ENCODE results near the gene TBX4.
"Not testable (repeated sequence)": the region's sequence is repeated elsewhere in the genome, so short reads cannot be mapped to it uniquely, and the experiment has no call there.

TBX4 gene

DNA sequence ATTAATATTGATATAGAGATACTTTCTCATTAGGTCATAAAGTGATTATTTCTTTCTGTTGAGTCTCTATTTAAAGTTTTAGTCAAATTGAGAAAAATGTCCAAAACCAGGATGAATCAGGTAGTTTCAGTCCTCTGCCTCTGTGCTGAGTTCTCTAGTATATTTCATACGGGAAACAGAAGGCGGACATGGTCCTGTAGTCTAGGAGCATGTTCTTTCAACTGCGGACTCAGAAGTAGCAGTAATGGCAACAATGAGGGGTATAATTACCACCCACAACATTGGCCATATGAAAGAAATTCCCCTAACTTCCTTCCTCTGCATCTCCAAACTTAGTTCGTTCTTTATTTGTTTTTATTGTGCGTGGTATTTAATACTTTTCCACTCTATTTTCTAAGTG is 50.1 kb downstream of the TBX4 start:
- no peak for DNase-seq

DNA sequence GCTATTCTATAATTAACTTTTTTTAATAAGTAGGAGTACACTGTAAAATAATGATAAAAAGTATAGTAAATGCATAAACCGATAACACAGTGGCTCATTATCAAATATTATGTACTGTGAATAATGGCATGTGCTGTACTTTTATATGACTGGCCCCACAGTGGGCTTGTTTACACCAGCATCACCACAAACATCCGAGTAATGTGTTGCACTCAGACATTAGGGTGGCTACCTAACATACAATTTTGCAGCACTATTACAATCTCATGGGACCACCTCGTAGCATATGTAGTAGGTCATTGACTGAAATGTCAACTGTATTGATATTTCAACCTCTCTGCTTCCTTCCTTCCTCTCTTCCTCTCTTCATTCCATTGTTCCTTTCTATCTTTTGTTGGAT is 51.7 kb downstream of the TBX4 start:
- DNase-seq: no peak

DNA sequence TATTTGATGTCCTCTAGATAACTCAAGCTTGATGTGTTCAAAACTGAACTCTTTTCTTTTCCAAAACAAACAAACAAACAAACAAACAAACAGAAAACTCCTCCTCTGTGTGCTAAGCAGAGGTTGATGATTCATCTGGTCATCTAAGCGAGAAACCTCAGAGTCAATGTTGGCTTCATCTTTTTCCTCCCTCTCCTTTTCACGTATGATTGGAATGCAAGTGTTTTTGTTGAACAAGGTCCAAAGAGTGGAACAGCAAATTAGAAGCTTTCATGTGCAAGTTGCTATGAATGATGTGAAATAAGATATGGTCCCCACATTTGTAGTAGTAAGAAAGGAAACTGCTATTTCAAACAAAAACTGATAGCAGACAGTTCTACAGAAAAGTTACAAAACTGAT is 52.5 kb downstream of the TBX4 start:
- no peak for DNase-seq

DNA sequence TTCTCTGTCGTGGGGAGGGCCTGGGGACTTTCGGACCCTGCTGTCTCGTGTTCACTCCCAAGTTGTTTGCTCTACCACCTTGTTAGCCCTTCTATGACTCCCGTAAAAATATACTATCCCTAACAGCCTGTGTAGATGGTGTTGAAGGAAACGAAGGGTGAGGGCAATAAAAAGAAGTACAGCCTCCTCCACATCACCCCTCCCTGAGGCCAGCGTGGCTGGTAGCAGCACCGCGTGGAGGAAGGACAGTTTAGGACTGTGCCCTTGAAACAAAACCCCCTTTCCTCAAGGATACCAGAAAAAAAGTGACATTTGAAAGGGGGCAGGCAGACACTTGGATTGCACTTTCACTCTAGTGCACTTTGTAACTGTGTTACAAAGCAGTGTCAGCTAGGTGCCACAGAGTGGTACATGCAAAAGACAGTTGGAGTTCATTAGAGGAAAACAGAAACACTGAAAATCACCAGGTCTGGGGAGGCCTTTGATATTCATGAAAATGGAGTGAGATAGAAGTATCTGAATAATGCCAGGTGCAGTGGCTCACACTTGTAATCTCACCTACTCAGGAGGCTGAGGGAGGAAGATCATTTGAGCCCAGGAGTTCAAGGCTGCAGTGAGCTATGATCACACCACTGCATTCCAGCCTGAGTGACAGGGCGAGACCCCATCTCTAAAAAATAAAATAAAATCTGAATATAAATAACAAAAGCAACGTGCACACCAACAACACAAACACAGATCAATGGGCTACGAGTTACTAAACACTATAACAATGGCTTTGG is 53.8 kb downstream of the TBX4 start:
- DNase-seq: no peak

DNA sequence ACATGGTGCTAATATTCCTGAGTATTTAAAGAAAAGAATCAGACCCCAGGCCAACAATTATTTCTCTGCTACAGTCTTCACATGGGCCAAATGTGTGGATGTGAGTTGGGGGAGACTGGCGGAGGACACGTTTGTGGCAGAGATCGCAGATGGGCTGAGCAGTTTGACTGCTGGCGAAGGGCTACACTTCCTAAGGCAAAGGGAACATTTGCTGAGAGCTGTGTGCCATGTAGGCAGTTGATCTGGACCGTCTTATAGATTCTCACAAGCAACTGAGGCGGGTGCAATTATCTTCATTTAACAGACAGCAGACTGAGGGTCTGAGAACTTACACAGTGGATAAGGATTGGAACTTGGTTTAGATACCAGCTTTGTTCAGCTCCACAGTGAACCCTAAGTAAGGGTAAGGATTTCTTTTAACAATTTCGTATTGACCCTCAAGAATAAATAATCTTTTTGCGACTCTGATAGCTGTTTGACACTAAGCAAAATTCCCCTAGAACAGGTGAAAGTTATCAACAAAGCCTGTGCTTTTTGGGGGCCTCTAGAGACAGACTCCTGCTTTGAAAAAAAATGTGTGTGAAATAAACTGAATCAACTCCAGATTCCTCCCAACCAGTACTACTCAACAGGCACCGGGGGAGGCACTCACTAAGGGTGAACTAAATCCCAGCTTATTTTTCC is 55.3 kb downstream of the TBX4 start:
- DNase-seq: no peak

DNA sequence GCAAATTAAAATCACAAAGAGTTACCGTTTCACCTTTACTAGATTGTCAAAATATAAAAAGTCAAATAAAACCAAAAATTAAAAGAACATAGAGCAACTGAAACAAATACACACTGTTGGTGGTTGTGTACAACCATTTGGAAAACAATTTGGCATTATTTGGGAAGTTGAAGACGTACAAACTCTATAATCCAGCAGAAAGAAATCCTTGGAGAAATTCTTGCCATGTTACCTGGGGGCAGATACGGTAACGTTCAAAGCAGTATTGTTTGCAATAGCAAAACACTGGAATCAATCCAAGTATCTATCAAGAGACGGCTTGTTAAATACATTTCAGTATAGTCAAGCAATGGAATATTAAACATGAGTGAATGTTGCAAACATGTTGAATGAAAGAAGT is 56.7 kb downstream of the TBX4 start:
- no peak for DNase-seq

DNA sequence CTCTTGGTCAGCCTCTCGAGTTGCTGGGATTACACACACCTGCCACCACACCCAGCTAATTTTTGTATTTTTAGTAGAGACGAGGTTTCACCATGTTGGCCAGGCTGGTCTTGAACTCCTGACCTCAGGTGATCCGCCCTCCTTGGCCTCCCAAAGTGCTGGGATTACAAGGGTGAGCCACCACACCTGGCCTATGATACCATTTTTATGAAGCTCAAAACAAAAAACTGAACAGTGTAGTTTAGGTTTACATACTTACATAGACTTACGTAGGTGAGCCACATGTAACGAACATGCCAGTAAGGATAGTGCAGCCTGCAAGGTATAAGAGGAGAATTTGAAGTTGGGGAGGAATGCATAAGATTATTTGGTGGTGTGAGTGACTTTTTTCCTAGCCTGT is 57.2 kb downstream of the TBX4 start:
- not testable (repeated sequence) for DNase-seq

DNA sequence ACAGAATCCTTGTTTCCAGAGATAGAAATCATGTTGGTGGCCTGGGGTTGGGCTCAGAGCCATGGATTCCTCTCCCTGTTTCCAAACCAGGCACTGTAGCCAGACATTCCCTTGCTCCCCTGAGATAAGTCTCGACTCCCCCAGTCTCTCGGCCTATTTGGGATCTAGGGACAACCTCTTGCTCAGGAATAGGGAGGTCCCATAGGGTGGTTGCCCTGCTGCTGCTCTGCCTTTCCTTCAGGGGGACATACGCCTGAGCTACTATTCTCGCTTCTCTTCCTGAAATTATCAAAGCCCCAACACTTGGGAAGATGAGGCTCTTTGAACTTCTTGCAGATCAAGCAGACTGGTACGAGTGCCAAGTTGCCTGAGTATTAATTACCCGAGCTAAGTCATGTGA is 58.0 kb downstream of the TBX4 start:
- no peak for DNase-seq

DNA sequence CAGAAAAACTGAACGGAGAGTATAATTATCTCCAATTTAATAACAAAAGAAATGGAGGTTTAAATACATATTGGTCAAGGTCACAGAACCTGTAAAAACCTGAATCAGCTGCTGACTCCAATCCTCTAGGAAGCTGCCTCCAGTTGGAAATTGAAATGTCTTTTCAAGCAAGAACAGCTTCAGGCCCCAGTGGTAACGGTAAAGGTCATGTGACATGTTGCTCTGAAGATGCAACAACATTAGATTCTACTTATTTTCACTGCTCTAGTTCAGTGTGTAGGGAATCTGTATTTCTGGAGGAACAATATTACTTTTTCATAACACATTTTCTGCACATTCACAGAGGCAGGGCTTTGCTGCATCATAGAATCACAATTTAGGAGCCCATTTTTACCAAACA is 58.8 kb downstream of the TBX4 start:
- DNase-seq: no peak

DNA sequence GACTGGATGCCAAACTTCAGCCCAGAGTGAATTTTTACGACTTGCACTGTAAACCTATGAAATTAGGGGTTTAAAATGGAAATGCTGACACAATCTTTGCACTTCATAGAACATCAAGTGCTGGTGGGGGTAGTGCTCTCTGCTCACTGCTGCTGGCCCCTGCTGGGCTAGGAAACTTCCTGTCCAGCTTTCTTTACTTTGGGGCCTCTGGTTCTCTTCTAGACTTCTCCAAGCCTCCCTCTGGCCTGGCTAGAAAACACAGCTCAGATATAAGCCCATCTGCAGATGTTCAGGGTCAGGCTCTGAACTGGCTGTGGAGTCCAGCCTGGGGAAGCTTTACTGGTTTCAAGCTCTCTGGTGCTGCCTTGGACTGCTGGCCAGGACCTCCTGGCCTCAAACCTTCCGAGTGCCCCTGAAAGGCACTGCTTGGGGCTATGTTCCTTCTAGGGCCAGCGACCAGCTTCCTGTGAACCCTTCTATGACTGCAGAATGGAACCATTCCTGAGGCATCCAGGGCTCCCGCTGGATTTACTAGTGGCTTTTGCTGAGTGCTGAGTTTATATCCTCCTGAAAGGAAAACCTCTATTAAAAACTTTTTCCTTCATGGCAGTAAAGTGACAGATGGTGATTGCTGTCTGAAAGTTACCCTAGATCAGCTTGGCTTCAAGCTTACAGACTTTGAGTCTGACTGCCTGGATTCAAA is 59.4 kb downstream of the TBX4 start:
- DNase-seq: no peak

DNA sequence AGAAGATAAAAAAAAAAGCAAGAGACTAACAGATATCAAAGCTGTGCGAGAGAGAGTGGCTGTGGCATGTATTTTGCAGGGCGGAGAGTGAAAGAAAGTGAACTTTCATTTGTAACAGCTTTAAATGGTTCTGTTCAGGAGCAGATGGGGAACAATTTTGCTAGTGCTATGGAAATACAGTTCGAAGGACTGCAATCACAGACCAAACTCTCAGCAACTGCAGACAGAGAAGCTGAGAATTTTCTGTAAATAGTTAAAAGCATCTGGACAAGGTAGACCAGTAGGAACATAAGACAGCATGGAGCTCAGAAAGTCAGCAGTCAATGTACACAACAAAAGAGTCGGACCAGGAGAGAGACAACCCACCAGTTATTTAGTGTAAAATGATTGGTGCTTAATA is 62.3 kb downstream of the TBX4 start:
- DNase-seq: no peak

DNA sequence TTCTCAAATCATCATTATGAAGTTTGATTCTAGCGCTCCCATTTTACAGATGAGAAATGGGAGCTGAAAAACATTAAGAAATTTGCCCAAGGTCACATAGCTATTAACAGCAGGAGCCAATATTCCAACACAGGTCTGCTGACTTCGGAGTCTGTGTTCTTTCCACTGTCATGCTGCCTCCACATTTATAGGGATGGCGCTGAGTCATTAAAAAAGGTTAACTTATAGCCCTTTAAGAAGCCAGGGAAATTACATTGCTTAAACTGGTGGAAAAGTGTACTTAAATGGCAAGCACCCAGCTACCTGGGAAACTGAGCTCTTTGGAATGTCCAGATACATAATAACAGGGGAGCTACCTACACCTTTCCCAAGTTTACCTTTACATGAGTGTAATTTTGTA is 65.0 kb downstream of the TBX4 start:
- no peak for DNase-seq

DNA sequence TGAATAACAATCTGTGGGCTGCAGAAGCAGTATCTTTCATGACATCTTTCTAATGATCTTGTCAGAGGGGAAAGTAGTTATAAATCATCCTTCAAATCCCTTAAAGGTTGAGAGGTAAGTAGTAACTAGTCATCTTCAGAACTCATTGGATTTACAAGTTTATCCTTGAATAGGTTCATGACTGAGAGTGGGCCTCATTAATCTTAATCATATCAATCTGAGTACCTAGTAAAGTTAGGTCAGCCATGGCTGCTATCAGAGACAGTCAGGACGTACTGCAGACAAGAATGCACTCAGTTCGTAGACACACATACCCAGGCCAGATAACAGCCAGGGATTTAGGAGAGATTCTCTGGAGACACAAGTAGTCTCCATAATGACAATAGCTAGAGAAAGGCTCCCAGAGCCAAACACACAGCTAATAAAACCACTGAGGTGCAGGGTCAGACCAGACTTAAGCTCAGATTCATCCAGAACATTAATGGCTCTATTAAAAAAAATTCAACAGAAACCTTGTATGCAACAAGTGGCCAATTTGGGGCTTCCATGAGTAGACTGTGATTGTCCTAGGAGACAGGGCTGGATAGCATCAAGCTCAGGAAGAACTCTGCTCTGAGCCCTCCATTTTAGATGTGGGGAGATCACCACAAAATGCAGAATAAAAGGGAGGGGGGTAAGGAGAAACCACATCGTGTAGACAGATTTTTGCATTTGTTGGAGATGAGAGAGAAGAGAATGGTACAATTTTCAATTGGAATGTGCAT is 65.8 kb downstream of the TBX4 start:
- DNase-seq: no peak

DNA sequence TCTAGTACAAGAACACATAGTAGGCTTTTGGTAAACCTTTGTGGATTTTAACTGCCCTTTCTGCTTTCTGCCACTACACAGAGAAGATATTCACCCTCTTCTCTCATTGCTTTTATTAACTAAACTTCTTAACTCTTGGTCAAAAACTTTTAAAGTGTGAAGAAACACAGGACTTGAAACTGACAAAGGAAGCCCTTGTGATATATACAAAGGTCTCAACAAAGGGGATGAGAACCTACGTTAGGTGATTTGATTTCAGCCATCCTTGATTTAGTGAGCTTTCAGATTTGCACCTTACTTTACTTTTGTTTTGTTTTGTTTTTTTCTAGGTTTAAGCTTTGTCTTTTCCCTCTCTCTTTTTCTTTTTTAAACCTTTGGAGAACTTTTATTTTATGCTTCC is 66.9 kb downstream of the TBX4 start:
- DNase-seq: no peak

DNA sequence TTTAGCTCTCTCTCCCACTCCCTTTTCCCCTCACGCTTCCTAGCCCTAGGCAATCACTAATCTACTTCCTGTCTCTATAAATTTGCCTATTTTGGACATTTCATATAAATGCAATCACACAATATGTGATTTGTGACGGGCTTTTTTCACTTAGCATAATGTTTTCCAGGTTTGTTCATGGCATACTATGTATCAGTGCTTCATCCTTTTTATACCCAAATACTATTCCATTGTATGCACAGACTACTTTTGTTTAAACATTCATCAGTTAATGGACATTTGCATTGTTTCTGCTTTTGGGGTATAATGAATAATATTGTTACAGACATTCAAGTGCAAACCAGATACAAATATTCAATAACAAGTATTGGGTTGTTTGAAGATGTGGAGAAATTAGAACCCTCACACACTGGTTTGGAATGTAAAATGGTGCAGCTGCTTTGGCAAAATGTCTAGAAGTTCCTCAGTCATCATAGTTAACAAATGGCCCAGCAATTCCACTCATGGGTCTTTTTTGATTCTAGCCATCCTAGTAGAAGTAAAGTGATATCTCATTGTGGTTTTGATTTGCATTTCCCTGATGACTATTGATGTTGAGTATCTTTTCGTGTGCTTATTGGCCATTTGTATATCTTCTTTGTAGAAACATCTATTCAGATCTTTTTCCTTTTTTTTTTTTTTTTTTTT is 67.7 kb downstream of the TBX4 start:
- no peak for DNase-seq

DNA sequence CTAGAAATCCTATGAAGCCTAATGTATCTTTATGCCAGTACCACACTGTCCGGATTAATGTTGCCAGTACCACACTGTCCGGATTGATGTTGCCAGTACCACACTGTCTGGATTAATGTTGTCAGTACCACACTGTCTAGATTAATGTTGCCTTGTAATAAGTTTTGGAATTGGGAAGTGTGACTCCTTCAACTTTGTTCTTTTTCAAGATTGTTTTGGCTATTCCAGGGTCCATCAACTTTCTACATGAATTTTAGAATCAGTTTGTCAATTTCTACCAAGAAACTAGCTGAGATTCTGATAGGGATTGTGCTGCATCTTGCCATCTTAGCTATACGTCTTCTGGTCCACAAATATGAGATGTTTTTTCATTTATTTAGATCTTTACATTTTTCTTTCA is 68.7 kb downstream of the TBX4 start:
- no peak for DNase-seq

DNA sequence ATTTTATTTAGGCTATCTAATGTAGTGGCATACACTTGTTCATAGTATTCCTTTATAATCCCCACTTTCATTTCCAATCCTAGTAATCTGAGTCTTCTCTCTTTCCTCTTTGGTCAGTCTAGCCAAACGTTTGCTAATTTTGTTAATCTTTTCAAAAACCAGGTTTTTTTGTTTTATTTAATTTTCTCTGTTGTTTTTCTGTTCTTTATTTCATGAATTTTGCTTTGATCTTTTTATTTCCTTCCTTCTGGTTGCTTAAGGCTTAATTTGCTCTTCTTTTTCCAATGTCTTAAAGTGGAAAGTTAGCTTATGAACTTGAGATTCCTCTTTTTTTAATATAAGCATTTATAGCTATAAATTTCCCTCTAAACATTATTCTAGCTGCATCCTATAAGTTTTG is 69.9 kb downstream of the TBX4 start:
- no peak for DNase-seq

DNA sequence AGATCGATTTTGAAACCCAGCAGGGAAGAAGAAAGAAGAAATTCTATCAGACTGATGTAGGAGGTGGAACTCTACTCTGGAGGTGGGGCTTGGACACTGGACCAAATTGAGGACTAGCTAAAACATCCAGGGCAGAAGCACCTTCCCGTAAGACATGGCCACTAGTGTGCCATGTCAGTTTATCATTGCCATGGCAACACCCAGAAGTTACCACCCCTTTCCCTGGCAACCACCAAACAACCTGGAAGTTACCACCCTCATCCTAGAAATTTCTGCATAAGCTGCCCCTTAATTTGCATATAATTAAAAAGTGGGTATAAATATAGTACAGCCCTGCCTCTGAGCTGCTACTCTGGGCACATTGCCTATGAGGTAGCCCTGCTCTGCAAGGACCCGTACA is 72.1 kb downstream of the TBX4 start:
- no peak for DNase-seq

DNA sequence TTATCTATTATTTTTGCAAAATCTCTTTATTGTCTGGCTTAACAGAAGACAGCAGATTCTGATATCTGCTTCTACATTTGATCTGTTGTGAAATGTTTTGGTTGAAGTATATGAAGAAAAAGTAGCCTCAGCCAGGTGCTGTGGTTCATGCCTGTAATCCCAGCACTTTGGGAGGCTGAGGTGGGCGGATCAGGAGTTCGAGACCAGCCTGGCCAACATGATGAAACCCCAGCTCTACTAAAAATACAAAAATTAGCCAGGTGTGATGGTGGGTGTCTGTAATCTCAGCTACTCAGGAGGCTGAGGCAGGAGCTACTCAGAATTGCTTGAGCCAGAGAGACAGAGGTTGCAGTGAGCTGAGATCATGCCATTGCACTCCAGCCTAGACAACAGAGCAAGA is 75.2 kb downstream of the TBX4 start:
- not testable (repeated sequence) for DNase-seq

DNA sequence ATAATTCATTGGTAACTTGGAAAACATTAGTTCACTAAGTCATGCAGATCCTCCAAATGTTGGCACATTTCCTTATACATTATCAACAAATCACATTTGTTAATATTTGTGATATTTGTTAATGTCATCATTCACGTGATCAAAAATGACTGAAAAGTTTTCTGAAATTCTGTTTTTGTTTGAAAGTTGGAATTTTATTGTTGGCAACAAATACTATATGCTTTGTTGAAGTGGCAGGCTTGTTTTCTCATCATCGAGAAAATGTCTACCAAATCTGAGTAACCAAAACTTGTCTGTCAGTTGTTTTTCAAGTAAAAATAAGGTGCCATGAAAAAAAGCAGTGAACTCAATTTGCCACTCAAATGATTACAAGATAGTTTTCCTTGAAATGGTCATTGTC is 75.9 kb downstream of the TBX4 start:
- no peak for DNase-seq

DNA sequence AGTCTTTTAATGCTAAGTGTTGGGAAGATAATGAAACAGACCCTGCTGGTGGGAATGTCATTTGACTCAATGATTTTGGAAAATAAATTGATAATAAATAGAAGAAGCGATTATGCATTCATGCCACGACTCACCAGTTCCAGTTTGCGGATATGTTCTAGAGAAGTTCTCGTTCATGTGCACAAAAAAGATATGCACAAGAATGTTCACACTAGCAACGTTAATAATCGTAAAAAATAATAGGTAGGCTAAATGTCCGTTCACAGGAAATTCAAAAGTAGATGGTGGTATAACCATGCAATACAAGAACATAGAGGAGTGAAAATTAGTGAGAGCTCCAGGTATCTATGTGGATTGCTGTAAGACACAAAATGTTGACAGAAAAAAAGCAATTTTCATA is 79.0 kb downstream of the TBX4 start:
- DNase-seq: no peak

DNA sequence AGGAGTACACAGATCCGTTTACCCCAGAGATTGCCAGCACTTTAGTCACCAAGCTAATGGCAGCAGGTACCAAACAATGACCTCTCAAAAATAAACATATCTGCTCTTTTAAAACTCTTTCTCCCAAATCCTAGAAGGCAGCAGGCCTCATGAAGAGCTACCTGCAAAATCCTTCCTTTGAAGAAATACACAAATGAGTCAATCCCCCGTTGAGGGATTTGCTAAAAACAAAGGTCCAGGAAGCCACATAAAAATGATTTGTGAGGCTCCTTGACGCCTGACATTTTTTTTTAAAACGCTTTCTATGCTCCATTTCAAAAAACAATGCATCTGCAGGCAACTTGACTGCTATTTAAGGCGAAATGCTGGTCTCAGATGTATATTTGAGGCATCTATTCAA is 80.6 kb downstream of the TBX4 start:
- DNase-seq: no peak

DNA sequence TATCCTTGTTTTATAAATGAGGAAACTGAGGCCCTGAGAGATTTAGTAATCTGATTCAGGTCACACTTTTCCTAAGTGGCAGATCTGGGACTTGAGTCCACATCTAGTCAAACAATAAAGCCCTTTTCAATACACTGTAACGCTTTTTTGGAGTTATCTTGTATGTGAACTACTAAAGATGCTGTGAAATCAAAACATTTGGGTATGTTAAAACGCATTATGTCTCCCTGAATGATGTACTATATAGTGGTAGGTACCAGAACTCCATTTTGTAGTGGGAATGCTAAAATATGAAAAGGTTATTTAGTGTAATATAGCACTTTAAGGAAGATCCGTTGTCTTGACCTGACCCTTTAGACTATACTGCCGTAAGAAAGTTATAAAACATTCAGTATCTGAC is 81.6 kb downstream of the TBX4 start:
- DNase-seq: no peak
